ENCODE results near the gene TAPT1. TPM values are rescaled to one million over a fixed set of nuclear protein-coding genes. Genes with fewer than 3 reads are reported as not detected.

The TAPT1 gene
- total RNA-seq, 1 donor from 2014 or later, result 31.8 TPM

DNA sequence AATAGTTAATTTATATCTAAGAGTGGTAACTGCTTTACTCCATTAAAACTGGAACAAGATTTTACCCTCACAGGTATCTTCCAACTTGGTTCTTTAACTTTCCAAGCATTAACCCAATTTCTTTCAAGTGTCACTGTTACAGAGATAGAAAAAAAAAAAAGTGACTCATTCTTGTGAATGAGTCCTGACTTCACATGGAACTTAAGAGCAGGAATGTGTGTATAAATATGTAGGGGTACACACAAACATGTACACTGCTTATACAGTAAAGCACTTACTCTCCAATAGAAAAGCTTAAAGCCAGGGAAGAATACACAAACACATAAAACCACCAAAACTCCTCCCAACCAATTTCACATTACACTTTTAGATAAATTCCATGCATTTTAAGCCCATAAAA is 38.8 kb downstream of the TAPT1 start:
- H3K4me1 ChIP-seq (ENCODE audit: control insufficient read depth in 3 of 3, insufficient read depth in 3 of 3, low read length in 3 of 3), result no peaks in the 10 kb centered on the region
- H3K9me3 ChIP-seq (ENCODE audit: control insufficient read depth in 3 of 3, low read length in 3 of 3), result no peaks in the 10 kb centered on the region
- no peaks in the 10 kb centered on the region for H3K27me3 ChIP-seq (ENCODE audit: control insufficient read depth in 3 of 3, insufficient read depth in 3 of 3, low read length in 3 of 3)
- peaks cover 20 to 30% (median 25%) of the 10 kb centered on the region in 3 donors for H3K36me3 ChIP-seq (ENCODE audit: control insufficient read depth in 3 of 3, insufficient read depth in 3 of 3, low read length in 3 of 3)
- no peak overlapping the region for H3K4me3 ChIP-seq (ENCODE audit: low read length in 3 of 3)
- no peak overlapping the region for H3K9ac ChIP-seq (ENCODE audit: low read depth in 1 of 3, low read length in 3 of 3)
- H3K27ac ChIP-seq (ENCODE audit: low read depth, low read length), result no peak overlapping the region

DNA sequence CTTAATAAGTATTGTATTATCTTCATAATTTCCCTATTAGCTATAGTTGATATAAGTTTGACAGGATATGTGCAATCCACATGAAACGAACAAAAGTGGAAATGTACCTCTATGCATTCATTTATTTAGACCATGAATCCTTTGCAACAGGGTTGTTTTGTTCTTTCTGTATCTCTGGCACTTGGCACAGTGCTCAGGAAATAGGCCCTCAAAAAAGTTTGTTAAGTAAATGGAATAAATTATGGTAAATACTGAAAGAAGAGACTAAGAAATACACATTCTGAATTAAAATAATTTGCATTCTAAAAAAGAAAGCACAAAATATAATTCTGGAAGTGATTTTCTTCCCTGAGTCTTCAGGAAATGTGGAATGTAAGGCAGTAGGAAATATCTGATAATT is 39.3 kb downstream of the TAPT1 start:
- H3K4me1 ChIP-seq (ENCODE audit: control insufficient read depth in 3 of 3, insufficient read depth in 3 of 3, low read length in 3 of 3), result no peaks in the 10 kb centered on the region
- H3K4me3 ChIP-seq (ENCODE audit: low read length in 3 of 3), result no peak overlapping the region
- H3K27me3 ChIP-seq (ENCODE audit: control insufficient read depth in 3 of 3, insufficient read depth in 3 of 3, low read length in 3 of 3), result no peaks in the 10 kb centered on the region
- H3K36me3 ChIP-seq (ENCODE audit: control insufficient read depth in 3 of 3, insufficient read depth in 3 of 3, low read length in 3 of 3), result peaks cover 20 to 30% (median 25%) of the 10 kb centered on the region in 3 donors
- H3K9ac ChIP-seq (ENCODE audit: low read depth in 1 of 3, low read length in 3 of 3), result no peak overlapping the region
- no peaks in the 10 kb centered on the region for H3K9me3 ChIP-seq (ENCODE audit: control insufficient read depth in 3 of 3, low read length in 3 of 3)
- H3K27ac ChIP-seq (ENCODE audit: low read depth, low read length), result no peak overlapping the region

DNA sequence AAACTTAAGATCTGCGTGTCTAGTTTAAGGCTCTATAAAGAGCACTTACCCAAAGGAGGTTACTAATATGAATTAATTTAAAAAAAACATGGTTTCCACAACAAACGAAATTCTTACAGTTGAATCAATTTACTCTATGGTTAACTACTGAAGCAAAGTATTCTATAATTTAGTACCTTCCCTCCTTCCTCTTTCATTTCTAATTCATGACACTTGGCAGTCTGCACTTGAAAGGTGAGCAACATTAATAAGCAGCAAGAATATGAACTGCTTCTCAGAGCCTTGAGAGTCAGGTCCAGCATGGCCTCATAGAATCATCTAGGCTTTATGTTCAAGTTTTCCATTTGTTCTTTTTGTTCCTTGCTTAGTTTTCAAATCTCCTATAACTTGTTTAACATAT is 42.7 kb downstream of the TAPT1 start:
- H3K27me3 ChIP-seq (ENCODE audit: control insufficient read depth in 3 of 3, insufficient read depth in 3 of 3, low read length in 3 of 3), result no peaks in the 10 kb centered on the region
- peaks cover 10 to 26% (median 22%) of the 10 kb centered on the region in 3 donors for H3K36me3 ChIP-seq (ENCODE audit: control insufficient read depth in 3 of 3, insufficient read depth in 3 of 3, low read length in 3 of 3)

DNA sequence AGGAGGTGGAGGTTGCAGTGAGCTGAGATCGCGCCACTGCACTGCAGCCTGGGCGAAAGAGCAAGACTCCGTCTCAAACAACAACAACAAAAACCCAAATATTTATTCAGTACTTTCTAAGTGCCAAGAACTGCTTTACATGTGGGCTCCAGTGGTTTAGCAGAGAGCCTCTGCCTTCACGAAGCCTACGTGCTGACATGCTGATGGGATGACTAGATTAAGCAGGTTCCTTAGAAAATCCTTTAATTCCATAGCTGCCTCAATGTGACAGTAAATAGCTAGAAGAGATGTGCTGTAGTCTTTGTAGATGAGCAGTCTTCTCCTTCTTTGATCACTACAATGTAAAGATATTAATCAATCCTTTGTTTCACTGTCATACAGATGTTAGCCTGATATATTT is 49.6 kb downstream of the TAPT1 start:
- H3K27me3 ChIP-seq (ENCODE audit: control insufficient read depth in 3 of 3, insufficient read depth in 3 of 3, low read length in 3 of 3), result no peaks in the 10 kb centered on the region
- peaks cover 15 to 44% (median 32%) of the 10 kb centered on the region in 3 donors for H3K36me3 ChIP-seq (ENCODE audit: control insufficient read depth in 3 of 3, insufficient read depth in 3 of 3, low read length in 3 of 3)
- no peaks in the 10 kb centered on the region for H3K4me1 ChIP-seq (ENCODE audit: control insufficient read depth in 3 of 3, insufficient read depth in 3 of 3, low read length in 3 of 3)
- H3K4me3 ChIP-seq (ENCODE audit: low read length in 3 of 3), result no peak overlapping the region
- H3K9ac ChIP-seq (ENCODE audit: low read depth in 1 of 3, low read length in 3 of 3), result no peak overlapping the region
- H3K27ac ChIP-seq (ENCODE audit: low read depth, low read length), result no peak overlapping the region
- H3K9me3 ChIP-seq (ENCODE audit: control insufficient read depth in 3 of 3, low read length in 3 of 3), result no peaks in the 10 kb centered on the region

More for the DNA sequence above, 42.7 kb downstream of the TAPT1 start:
- Histone ChIP-seq H3K4me3 (ENCODE audit: low read length in 3 of 3) (no peak overlapping the region), H3K27ac (ENCODE audit: low read depth, low read length) (no peak overlapping the region), H3K9me3 (ENCODE audit: control insufficient read depth in 3 of 3, low read length in 3 of 3) (no peaks in the 10 kb centered on the region), H3K4me1 (ENCODE audit: control insufficient read depth in 3 of 3, insufficient read depth in 3 of 3, low read length in 3 of 3) (no peaks in the 10 kb centered on the region), H3K9ac (ENCODE audit: low read depth in 1 of 3, low read length in 3 of 3) (no peak overlapping the region)

DNA sequence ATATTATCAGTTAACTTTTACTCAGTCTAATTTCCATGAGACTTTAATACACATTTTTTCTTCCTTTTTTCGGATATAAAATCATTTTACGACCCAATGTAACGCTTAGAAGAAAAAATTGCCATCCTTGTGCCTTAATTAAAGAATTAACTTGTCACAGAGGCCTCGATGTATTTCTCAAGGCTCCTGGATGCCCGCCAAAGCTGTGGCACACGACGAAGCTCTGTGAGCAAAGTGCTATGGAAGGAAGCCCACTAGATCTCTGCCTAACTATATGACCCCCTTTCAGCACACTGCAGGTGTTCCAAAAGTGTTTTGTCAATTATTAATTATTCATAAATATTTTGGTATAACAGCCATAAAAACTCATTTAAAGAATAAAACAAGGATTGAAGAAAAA is 54.4 kb downstream of the TAPT1 start:
- Histone ChIP-seq H3K4me1 (ENCODE audit: control insufficient read depth in 3 of 3, insufficient read depth in 3 of 3, low read length in 3 of 3) (no peaks in the 10 kb centered on the region), H3K27me3 (ENCODE audit: control insufficient read depth in 3 of 3, insufficient read depth in 3 of 3, low read length in 3 of 3) (no peaks in the 10 kb centered on the region), H3K4me3 (ENCODE audit: low read length in 3 of 3) (no peak overlapping the region), H3K27ac (ENCODE audit: low read depth, low read length) (no peak overlapping the region), H3K36me3 (ENCODE audit: control insufficient read depth in 3 of 3, insufficient read depth in 3 of 3, low read length in 3 of 3) (peaks cover 23 to 43% (median 26%) of the 10 kb centered on the region in 3 donors), H3K9me3 (ENCODE audit: control insufficient read depth in 3 of 3, low read length in 3 of 3) (no peaks in the 10 kb centered on the region), H3K9ac (ENCODE audit: low read depth in 1 of 3, low read length in 3 of 3) (no peak overlapping the region)

DNA sequence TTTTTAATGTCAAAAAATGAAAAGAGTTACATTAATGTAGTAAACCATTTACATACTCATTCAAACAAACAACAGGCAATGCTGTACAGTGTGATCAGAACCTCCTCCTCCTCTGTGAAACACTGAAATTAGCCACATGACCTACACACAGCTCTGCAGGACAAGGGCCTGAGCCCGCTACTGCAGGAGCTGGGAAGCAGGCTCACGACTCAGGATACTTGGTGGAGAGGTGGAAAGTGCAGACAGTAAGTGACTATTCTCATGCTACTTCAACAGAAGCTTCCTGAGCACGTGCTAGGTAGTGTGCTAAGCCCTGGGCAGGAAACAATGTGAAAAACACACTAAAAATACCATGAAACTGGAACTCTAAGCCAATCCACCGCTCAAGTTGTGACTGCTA is 56.8 kb downstream of the TAPT1 start:
- Histone ChIP-seq H3K27ac (ENCODE audit: low read depth, low read length) (no peak overlapping the region), H3K27me3 (ENCODE audit: control insufficient read depth in 3 of 3, insufficient read depth in 3 of 3, low read length in 3 of 3) (no peaks in the 10 kb centered on the region), H3K9ac (ENCODE audit: low read depth in 1 of 3, low read length in 3 of 3) (no peak overlapping the region), H3K4me1 (ENCODE audit: control insufficient read depth in 3 of 3, insufficient read depth in 3 of 3, low read length in 3 of 3) (no peaks in the 10 kb centered on the region), H3K4me3 (ENCODE audit: low read length in 3 of 3) (no peak overlapping the region), H3K36me3 (ENCODE audit: control insufficient read depth in 3 of 3, insufficient read depth in 3 of 3, low read length in 3 of 3) (peaks cover 36 to 59% (median 41%) of the 10 kb centered on the region in 3 donors), H3K9me3 (ENCODE audit: control insufficient read depth in 3 of 3, low read length in 3 of 3) (no peaks in the 10 kb centered on the region)

DNA sequence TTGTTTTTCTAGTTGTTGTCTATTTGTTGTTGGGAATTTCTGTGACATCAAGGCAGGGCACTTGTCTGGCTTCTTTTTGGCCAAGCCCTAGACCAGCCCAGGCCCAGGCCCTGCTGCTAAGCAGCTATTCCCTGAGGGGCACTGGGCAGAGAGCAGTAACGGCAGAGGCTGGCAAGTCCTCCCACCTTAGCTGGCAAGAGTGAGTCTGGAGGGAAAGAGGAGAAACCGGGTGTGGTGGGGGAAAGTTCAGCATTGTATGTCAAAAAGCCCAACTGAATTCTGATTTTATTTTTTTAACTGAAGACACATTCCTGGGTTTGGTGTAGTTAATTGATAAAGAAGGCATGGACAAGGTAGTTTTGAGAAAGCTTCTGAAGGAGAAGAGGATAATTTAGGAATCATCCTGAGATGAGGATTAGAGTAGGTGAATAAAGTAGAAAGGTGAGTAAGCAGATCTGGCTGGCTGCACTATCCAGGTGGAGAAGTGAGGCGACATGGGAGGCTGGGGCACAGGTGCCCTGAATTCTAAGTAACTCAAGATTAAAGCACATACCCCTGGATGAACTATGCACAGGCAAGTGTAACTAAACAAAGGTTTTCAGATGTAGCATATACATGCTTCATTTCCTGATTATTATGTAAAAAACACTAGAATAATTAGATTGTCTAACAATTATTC is 57.4 kb downstream of the TAPT1 start:
- Histone ChIP-seq H3K9ac (ENCODE audit: low read depth in 1 of 3, low read length in 3 of 3) (no peak overlapping the region), H3K27ac (ENCODE audit: low read depth, low read length) (no peak overlapping the region), H3K9me3 (ENCODE audit: control insufficient read depth in 3 of 3, low read length in 3 of 3) (no peaks in the 10 kb centered on the region), H3K36me3 (ENCODE audit: control insufficient read depth in 3 of 3, insufficient read depth in 3 of 3, low read length in 3 of 3) (peaks cover 39 to 59% (median 42%) of the 10 kb centered on the region in 3 donors), H3K4me1 (ENCODE audit: control insufficient read depth in 3 of 3, insufficient read depth in 3 of 3, low read length in 3 of 3) (no peaks in the 10 kb centered on the region), H3K27me3 (ENCODE audit: control insufficient read depth in 3 of 3, insufficient read depth in 3 of 3, low read length in 3 of 3) (no peaks in the 10 kb centered on the region), H3K4me3 (ENCODE audit: low read length in 3 of 3) (no peak overlapping the region)

DNA sequence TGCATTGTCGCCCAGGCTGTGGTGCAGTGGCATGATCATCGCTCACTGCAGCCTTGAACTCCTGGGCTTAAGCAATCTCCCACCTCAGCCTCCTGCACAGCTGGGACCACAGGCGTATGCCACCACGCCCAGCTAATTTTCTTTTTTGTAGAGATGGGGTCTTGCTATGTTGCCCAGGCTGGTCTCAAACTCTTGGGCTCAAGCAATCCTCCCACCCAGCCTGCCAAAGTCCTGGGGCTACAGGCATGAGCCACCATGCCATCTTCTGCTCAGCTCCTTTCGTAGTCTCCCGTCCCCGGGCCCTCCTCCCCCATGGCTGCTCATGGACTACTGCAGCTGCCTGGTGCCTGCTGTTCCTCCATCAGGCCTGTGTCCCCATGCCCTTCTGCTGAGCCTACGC is 58.1 kb downstream of the TAPT1 start:
- Histone ChIP-seq H3K9ac (ENCODE audit: low read depth in 1 of 3, low read length in 3 of 3) (no peak overlapping the region), H3K36me3 (ENCODE audit: control insufficient read depth in 3 of 3, insufficient read depth in 3 of 3, low read length in 3 of 3) (peaks cover 42 to 63% (median 47%) of the 10 kb centered on the region in 3 donors), H3K4me3 (ENCODE audit: low read length in 3 of 3) (no peak overlapping the region), H3K9me3 (ENCODE audit: control insufficient read depth in 3 of 3, low read length in 3 of 3) (no peaks in the 10 kb centered on the region), H3K4me1 (ENCODE audit: control insufficient read depth in 3 of 3, insufficient read depth in 3 of 3, low read length in 3 of 3) (no peaks in the 10 kb centered on the region), H3K27ac (ENCODE audit: low read depth, low read length) (no peak overlapping the region), H3K27me3 (ENCODE audit: control insufficient read depth in 3 of 3, insufficient read depth in 3 of 3, low read length in 3 of 3) (no peaks in the 10 kb centered on the region)

DNA sequence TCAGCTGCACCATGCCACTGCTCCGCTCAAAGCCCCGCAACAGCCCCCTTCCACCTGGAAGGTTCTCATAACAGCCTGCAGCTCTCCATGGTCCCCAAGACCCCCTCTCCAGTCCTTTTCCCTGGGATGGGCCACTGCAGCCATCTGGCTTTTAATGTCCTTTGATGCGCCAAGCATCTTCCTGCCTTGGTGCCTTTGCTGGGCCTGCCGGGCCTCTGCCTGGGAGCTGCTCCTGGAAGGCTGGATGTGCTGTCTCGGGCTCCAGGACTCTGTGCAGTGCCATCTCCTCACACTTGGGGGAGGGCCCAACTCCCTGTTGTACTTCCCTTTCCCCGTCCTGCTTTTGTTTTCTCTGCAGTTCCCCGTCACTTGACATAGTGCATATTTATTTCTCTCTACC is 60.3 kb downstream of the TAPT1 start:
- Histone ChIP-seq H3K27ac (ENCODE audit: low read depth, low read length) (no peak overlapping the region), H3K27me3 (ENCODE audit: control insufficient read depth in 3 of 3, insufficient read depth in 3 of 3, low read length in 3 of 3) (no peaks in the 10 kb centered on the region), H3K9me3 (ENCODE audit: control insufficient read depth in 3 of 3, low read length in 3 of 3) (no peaks in the 10 kb centered on the region), H3K4me3 (ENCODE audit: low read length in 3 of 3) (no peak overlapping the region), H3K9ac (ENCODE audit: low read depth in 1 of 3, low read length in 3 of 3) (no peak overlapping the region), H3K4me1 (ENCODE audit: control insufficient read depth in 3 of 3, insufficient read depth in 3 of 3, low read length in 3 of 3) (no peaks in the 10 kb centered on the region), H3K36me3 (ENCODE audit: control insufficient read depth in 3 of 3, insufficient read depth in 3 of 3, low read length in 3 of 3) (peaks cover 52 to 73% (median 60%) of the 10 kb centered on the region in 3 donors)

DNA sequence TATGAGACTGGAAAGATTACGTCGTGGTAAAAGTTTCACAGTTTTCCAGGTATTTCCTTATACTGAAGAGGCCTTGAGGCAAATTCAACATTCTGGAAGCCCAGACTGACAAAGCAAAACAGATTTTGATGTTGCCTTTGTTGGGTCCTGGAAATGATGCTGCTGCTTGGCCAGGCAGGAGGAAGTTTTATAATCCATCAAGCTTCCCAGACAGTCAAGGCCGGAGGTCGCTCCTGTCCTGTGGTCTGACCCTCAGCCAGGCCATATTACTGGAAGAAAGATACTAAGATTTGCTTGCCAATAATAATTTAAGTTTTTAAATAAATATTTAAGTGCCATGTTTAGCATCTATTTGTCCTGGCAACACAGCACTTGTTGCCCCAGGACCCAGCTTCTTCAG is 63.4 kb downstream of the TAPT1 start:
- Histone ChIP-seq H3K9ac (ENCODE audit: low read depth in 1 of 3, low read length in 3 of 3) (no peak overlapping the region), H3K4me3 (ENCODE audit: low read length in 3 of 3) (no peak overlapping the region), H3K9me3 (ENCODE audit: control insufficient read depth in 3 of 3, low read length in 3 of 3) (no peaks in the 10 kb centered on the region), H3K27ac (ENCODE audit: low read depth, low read length) (no peak overlapping the region), H3K4me1 (ENCODE audit: control insufficient read depth in 3 of 3, insufficient read depth in 3 of 3, low read length in 3 of 3) (peaks cover 0 to 5% (median 0%) of the 10 kb centered on the region in 3 donors), H3K36me3 (ENCODE audit: control insufficient read depth in 3 of 3, insufficient read depth in 3 of 3, low read length in 3 of 3) (peaks cover 40 to 55% (median 54%) of the 10 kb centered on the region in 3 donors), H3K27me3 (ENCODE audit: control insufficient read depth in 3 of 3, insufficient read depth in 3 of 3, low read length in 3 of 3) (no peaks in the 10 kb centered on the region)

Data from skeletal muscle tissue (tissue), 4 donors.